Upper lobe of left lung (tissue), 6 donors: Measurements from ENCODE around the gene PPBP. TPM values are rescaled to one million over a fixed set of nuclear protein-coding genes. Genes with fewer than 3 reads are reported as not detected.
"Not testable (repeated sequence)": the region's sequence is repeated elsewhere in the genome, so short reads cannot be mapped to it uniquely, and the experiment has no call there.

Source experiments
- ATAC-seq, 2 donors: fragments of 200-7000 bp; cut with Tn5 transposase; one replicate each; pipeline ENCODE4 v1.9.1; 2022; ENCODE audit warnings: mild to moderate bottlenecking in 2 of 2, moderate library complexity in 2 of 2; ENCODE audit not compliant: low FRiP score in 2 of 2
- DNase-seq, 2 donors: peaks; one replicate each; pipeline ENCODE4 v3.0.0-alpha.2; 2019 to 2020
- H3K27ac ChIP-seq, 4 donors: fragments of 200-600 bp; sonication (generic); one replicate each; pipeline ENCODE4 v1.5.1; 2016 to 2019
- H3K27me3 ChIP-seq, 4 donors: fragments of 200-600 bp; sonication (generic); one replicate each; pipeline ENCODE4 v1.5.1; 2017 to 2019
- H3K36me3 ChIP-seq, 4 donors: fragments of 200-600 bp; sonication (generic); one replicate each; pipeline ENCODE4 v1.5.1; 2016 to 2019
- H3K4me1 ChIP-seq, 4 donors: fragments of 200-600 bp; sonication (generic); one replicate each; pipeline ENCODE4 v1.5.1; 2018 to 2019
- H3K4me3 ChIP-seq, 4 donors: fragments of 200-600 bp; sonication (generic); one replicate each; pipeline ENCODE4 v1.5.1; 2017 to 2019; ENCODE audit warnings: mild to moderate bottlenecking in 2 of 4, moderate library complexity in 1 of 4
- H3K9me3 ChIP-seq, 4 donors: fragments of 200-600 bp; sonication (generic); one replicate each; pipeline ENCODE4 v1.5.1; 2018 to 2019
- EP300 ChIP-seq, 4 donors: sonication (generic); formaldehyde crosslinking; IDR thresholded peaks; one replicate each; pipeline ENCODE4 v1.5.1; 2017; ENCODE audit warnings: antibody characterized with exemption in 4 of 4, control low read depth in 2 of 4
- POLR2A ChIP-seq, 4 donors: fragments of 450-650 bp; IDR thresholded peaks; one replicate each; pipeline ENCODE4 v1.5.1; 2016 to 2017; ENCODE audit warnings: antibody characterized with exemption in 4 of 4, mild to moderate bottlenecking in 2 of 4
- POLR2AphosphoS5 ChIP-seq, 2 donors: sonication (generic); formaldehyde crosslinking; IDR thresholded peaks; one replicate each; pipeline ENCODE4 v1.5.1; 2017; ENCODE audit warnings: antibody characterized with exemption in 2 of 2
- WGBS, 2 donors: methylation state at CpG; one replicate each; pipeline ENCODE4 v1.1.5; 2017 to 2018; 5-methylcytosine and 5-hydroxymethylcytosine counted together
- total RNA-seq, 6 donors: library from RNA; depleted of rRNA in 4 of 6; stranded (reverse); fragments of >200 nt in 4 of 6; gene quantifications; one replicate each; pipeline versions ENCODE4 v1.1.0 to v1.2.1, GENCODE V29; 2016 to 2021
- TF ChIP-seq, protein P1 (sequence below), 6 experiments: fragments of 450-650 bp in 4 of 6; fragments of 200-600 bp in 2 of 6; sonication (generic) in 2 of 6; IDR thresholded peaks; one replicate each; pipeline ENCODE4 v1.5.1; 2016 to 2019; ENCODE audit warnings: antibody characterized with exemption in 6 of 6
- donor health status: DM: no; HTN: no; CAD: no; lungs with moderate emphysema.
- donor health status: DM: no; HTN: yes; CAD: no; lungs with severe emphysema.

The PPBP gene
- total RNA-seq, 6 donors from 2014 or later: 1.4 to 32.2 (median 6.0) TPM; not detected in 1

- WGBS, 2 donors: 81 to 86% methylated on average over 5 of the region's 5 CpGs
- Histone ChIP-seq H3K4me1 (no peaks in the 10 kb centered on the region), H3K27ac (no peak overlapping the region), H3K9me3 (no peaks in the 10 kb centered on the region), H3K27me3 (no peaks in the 10 kb centered on the region), H3K36me3 (no peaks in the 10 kb centered on the region), H3K4me3 (no peak overlapping the region)
- DNase-seq: no peak
- TF ChIP-seq POLR2A (IDR thresholded peaks at IDR 0.05): no peak
- TF ChIP-seq EP300 (IDR thresholded peaks at IDR 0.05): no peak
- no peak for TF ChIP-seq POLR2AphosphoS5 (IDR thresholded peaks at IDR 0.05)
- TF ChIP-seq, protein P1, sequence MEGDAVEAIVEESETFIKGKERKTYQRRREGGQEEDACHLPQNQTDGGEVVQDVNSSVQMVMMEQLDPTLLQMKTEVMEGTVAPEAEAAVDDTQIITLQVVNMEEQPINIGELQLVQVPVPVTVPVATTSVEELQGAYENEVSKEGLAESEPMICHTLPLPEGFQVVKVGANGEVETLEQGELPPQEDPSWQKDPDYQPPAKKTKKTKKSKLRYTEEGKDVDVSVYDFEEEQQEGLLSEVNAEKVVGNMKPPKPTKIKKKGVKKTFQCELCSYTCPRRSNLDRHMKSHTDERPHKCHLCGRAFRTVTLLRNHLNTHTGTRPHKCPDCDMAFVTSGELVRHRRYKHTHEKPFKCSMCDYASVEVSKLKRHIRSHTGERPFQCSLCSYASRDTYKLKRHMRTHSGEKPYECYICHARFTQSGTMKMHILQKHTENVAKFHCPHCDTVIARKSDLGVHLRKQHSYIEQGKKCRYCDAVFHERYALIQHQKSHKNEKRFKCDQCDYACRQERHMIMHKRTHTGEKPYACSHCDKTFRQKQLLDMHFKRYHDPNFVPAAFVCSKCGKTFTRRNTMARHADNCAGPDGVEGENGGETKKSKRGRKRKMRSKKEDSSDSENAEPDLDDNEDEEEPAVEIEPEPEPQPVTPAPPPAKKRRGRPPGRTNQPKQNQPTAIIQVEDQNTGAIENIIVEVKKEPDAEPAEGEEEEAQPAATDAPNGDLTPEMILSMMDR (IDR thresholded peaks at IDR 0.05): no peak
- ATAC-seq: no peak
Measured at GRCh38 chr4:73989928-73990327, 1.9 kb upstream of the PPBP start.

DNA sequence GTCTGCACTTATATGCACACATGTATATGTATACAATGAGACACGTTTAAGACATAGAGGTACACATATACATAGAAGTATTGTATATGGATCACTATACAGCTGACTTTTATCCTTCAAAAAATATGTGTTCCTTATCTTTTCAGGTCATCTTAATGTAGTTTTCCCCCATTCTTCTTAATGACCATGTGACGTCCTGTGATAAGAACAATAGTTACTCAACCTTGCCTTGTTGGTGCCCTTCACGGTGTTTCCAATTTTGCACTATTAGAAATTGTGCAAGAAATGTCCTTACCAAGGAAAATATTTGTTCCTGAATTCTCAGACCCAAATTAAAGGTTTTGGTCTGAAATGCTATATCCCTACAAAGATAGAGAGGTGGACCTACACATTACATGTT lies 1.0 kb upstream of the PPBP start:
- no peak for TF ChIP-seq EP300 (IDR thresholded peaks at IDR 0.05)
- no peak for TF ChIP-seq POLR2A (IDR thresholded peaks at IDR 0.05)

GRCh38 chr4:73985528-73985852 lies 2.5 kb downstream of the PPBP start:
- TF ChIP-seq POLR2AphosphoS5 (IDR thresholded peaks at IDR 0.05): no peak
- no peak for TF ChIP-seq POLR2A (IDR thresholded peaks at IDR 0.05)
- TF ChIP-seq, protein P1 (IDR thresholded peaks at IDR 0.05): no peak
- TF ChIP-seq EP300 (IDR thresholded peaks at IDR 0.05): no peak

More for the DNA sequence above, 1.0 kb upstream of the PPBP start:
- Histone ChIP-seq H3K4me1 (no peaks in the 10 kb centered on the region), H3K36me3 (no peaks in the 10 kb centered on the region), H3K27me3 (no peaks in the 10 kb centered on the region), H3K27ac (no peak overlapping the region), H3K4me3 (no peak overlapping the region), H3K9me3 (no peaks in the 10 kb centered on the region)
- DNase-seq: no peak
- no peak for ATAC-seq
- 54 to 55% methylated on average over 3 of the region's 3 CpGs for WGBS, 2 donors

DNA sequence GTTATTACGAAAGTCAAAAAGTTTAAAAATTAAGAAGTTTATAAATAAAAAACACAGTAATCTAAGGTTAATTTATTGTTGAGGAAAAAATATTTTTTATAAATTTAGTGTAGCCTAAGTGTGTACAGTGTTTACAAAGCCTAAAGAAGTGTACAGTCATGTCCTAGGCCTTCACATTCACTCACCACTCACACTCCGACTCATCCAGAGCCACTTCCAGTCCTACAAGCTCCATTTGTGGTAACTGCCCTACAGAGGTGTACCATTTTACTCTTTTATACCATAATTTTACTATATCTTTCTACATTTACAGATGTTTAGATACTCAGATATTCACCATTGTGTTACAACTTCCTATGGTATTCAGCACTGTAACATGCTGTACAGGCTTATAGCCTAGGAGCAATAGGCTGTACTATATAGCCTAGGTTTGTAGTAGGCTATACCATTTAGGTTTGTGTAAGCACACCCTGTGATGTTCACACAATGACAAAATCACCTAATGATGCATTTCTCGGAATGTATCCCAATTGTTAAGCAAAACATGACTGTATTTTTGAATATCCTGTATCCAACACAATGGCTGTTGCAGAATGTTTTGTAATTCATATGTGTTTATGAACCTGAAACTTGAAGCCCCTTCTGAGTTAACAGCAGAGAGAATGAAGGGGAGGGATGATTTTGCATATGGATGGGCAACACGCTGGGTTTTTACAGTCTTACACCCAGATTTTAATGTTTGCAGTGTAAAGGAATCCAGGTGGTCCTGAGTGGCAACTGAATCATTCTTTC lies 3.1 kb downstream of the PPBP start:
- ATAC-seq: no peak

More at GRCh38 chr4:73985528-73985852, 2.5 kb downstream of the PPBP start:
- Histone ChIP-seq H3K27ac (no peak overlapping the region), H3K4me1 (peaks cover 0 to 4% (median 2%) of the 10 kb centered on the region in 4 donors), H3K36me3 (no peaks in the 10 kb centered on the region), H3K27me3 (no peaks in the 10 kb centered on the region), H3K9me3 (no peaks in the 10 kb centered on the region), H3K4me3 (no peak overlapping the region)
- no peak for ATAC-seq
- DNase-seq: no peak
- WGBS, 2 donors: 50 to 76% methylated on average over 1 of the region's 1 CpG

DNA sequence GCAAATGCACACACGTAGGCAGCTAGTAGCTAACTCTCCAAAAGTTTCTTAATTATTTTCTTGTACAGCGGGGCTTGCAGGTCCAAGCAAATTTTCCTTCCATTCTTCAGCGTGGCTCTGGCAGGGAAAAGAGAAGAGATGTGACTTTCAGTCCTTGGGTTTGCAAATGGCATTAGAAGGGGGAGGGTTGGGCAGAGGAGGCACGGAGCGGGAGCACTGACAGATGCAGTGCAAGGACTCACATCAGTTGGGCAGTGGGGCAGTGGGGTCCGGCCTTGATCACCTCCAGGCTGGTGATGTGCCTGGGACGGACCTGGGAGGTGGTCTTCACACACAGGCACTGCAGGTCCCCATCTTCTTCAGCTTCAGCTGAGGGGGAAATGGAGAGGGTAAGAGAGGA lies 6.8 kb downstream of the PPBP start:
- WGBS, 2 donors: 73 to 89% methylated on average over 6 to 7 of the region's 7 CpGs
- peak; percentile 8 to 12 for ATAC-seq
- not testable (repeated sequence) for H3K36me3 ChIP-seq

More for the DNA sequence above, 3.1 kb downstream of the PPBP start:
- Histone ChIP-seq H3K27ac (no peak overlapping the region), H3K4me3 (no peak overlapping the region), H3K9me3 (no peaks in the 10 kb centered on the region), H3K36me3 (no peaks in the 10 kb centered on the region), H3K27me3 (no peaks in the 10 kb centered on the region), H3K4me1 (peaks cover 0 to 4% (median 2%) of the 10 kb centered on the region in 4 donors)
- TF ChIP-seq EP300 (IDR thresholded peaks at IDR 0.05) (no peak), POLR2A (IDR thresholded peaks at IDR 0.05) (no peak), POLR2AphosphoS5 (IDR thresholded peaks at IDR 0.05) (no peak)
- TF ChIP-seq, protein P1 (IDR thresholded peaks at IDR 0.05): no peak
- no peak for DNase-seq
- 80 to 86% methylated on average over 4 of the region's 4 CpGs for WGBS, 2 donors

More for the DNA sequence above, 6.8 kb downstream of the PPBP start:
- H3K4me1 ChIP-seq, H3K27me3 ChIP-seq, H3K27ac ChIP-seq, H3K9me3 ChIP-seq, H3K4me3 ChIP-seq: not testable (repeated sequence)
- peak in 1 of 2 donors; percentile 15 for DNase-seq
